Trophoblast cell (in vitro differentiated cells and primary cell): Measurements from ENCODE around the gene MED13L.

Source experiments
- DNase-seq, 2 donors: peaks; one replicate each; pipeline ENCODE4 v3.0.0-alpha.2; 2016
- H2AFZ ChIP-seq: 2 replicates; pipeline ENCODE4 v1.6.1; 2013; ENCODE audit warnings: low read length, moderate library complexity, mild to moderate bottlenecking; ENCODE audit not compliant: insufficient read depth, poor library complexity
- H2AK5ac ChIP-seq: 2 replicates; pipeline ENCODE4 v1.6.1; 2013; ENCODE audit warnings: mild to moderate bottlenecking, low read length
- H2BK120ac ChIP-seq: 2 replicates; pipeline ENCODE4 v1.6.1; 2013; ENCODE audit warnings: low read length, mild to moderate bottlenecking, moderate library complexity; ENCODE audit not compliant: insufficient read depth, poor library complexity
- H2BK12ac ChIP-seq: 2 replicates; pipeline ENCODE4 v1.6.1; 2013; ENCODE audit warnings: mild to moderate bottlenecking, low read length, moderate library complexity
- H2BK5ac ChIP-seq: 2 replicates; pipeline ENCODE4 v1.6.1; 2013; ENCODE audit warnings: low read length, low read depth, moderate library complexity, mild to moderate bottlenecking; ENCODE audit not compliant: poor library complexity
- H3K14ac ChIP-seq: 2 replicates; pipeline ENCODE4 v1.6.1; 2013; ENCODE audit warnings: mild to moderate bottlenecking, low read length
- H3K18ac ChIP-seq: 2 replicates; pipeline ENCODE4 v1.6.1; 2013; ENCODE audit warnings: mild to moderate bottlenecking, low read length
- H3K23ac ChIP-seq: 2 replicates; pipeline ENCODE4 v1.6.1; 2013; ENCODE audit warnings: low read length
- H3K27ac ChIP-seq: 2 replicates; pipeline ENCODE4 v1.5.1; 2013; ENCODE audit warnings: low read depth, mild to moderate bottlenecking, inconsistent platforms, low read length, moderate library complexity
- H3K27me3 ChIP-seq: 2 replicates; pipeline ENCODE4 v1.6.1; 2013; ENCODE audit warnings: inconsistent platforms, mild to moderate bottlenecking, low read length, moderate library complexity; ENCODE audit not compliant: insufficient read depth
- H3K36me3 ChIP-seq, 2 experiments: 1 replicate in 1 of 2; 2 replicates in 1 of 2; pipeline ENCODE4 v1.6.1; 2013; ENCODE audit warnings: low read length in 2 of 2, mild to moderate bottlenecking in 2 of 2, moderate library complexity in 1 of 2; ENCODE audit not compliant: insufficient read depth in 2 of 2, control insufficient read depth in 1 of 2
- H3K4ac ChIP-seq: 2 replicates; pipeline ENCODE4 v1.6.1; 2013; ENCODE audit warnings: low read depth, mild to moderate bottlenecking, low read length, moderate library complexity
- H3K4me1 ChIP-seq, 2 experiments: 1 replicate in 1 of 2; 2 replicates in 1 of 2; pipeline ENCODE4 v1.6.1; 2013; ENCODE audit warnings: low read length in 2 of 2, mild to moderate bottlenecking in 2 of 2, moderate library complexity in 1 of 2; ENCODE audit not compliant: insufficient read depth in 2 of 2, control insufficient read depth in 1 of 2
- H3K4me2 ChIP-seq: 2 replicates; pipeline ENCODE4 v1.6.1; 2013; ENCODE audit warnings: inconsistent platforms, mild to moderate bottlenecking, low read length, moderate library complexity
- H3K4me3 ChIP-seq: 2 replicates; pipeline ENCODE4 v1.5.1; 2013; ENCODE audit warnings: mild to moderate bottlenecking, low read depth, low read length, inconsistent platforms
- H3K79me1 ChIP-seq: one replicate; pipeline ENCODE4 v1.6.1; 2013; ENCODE audit warnings: low read length
- H3K79me2 ChIP-seq: 2 replicates; pipeline ENCODE4 v1.6.1; 2013; ENCODE audit warnings: low read length, mild to moderate bottlenecking; ENCODE audit not compliant: control insufficient read depth, insufficient read depth, poor library complexity
- H3K9ac ChIP-seq: 2 replicates; pipeline ENCODE4 v1.6.1; 2013; ENCODE audit warnings: mild to moderate bottlenecking, low read length
- H3K9me3 ChIP-seq: 2 replicates; pipeline ENCODE4 v1.6.1; 2013; ENCODE audit warnings: low read depth, mild to moderate bottlenecking, control low read depth, inconsistent platforms, low read length; ENCODE audit not compliant: insufficient read depth
- H4K12ac ChIP-seq: 2 replicates; pipeline ENCODE4 v1.6.1; 2013; ENCODE audit warnings: low read depth, mild to moderate bottlenecking, low read length, moderate library complexity
- H4K8ac ChIP-seq: 2 replicates; pipeline ENCODE4 v1.6.1; 2013; ENCODE audit warnings: low read depth, mild to moderate bottlenecking, low read length, moderate library complexity
- H4K91ac ChIP-seq: one replicate; pipeline ENCODE4 v1.6.1; 2013; ENCODE audit warnings: low read depth, mild to moderate bottlenecking, low read length, moderate library complexity
- WGBS: extraction: QIAGEN DNeasy Blood & Tissue Kit; methylation state at CpG from one replicate; pipeline ENCODE4 v1.1.7; 2013; ENCODE audit warnings: missing lambda C conversion rate; ENCODE audit not compliant: insufficient read length, insufficient coverage; ENCODE audit errors: extremely low coverage; 5-methylcytosine and 5-hydroxymethylcytosine counted together

MED13L gene

GRCh38 chr12:115957686-115958290, 319.7 kb downstream of the MED13L start:
- Histone ChIP-seq H3K27ac (no peak overlapping the region), H3K4me3 (no peak overlapping the region), H2AK5ac (no peak overlapping the region), H3K9ac (no peak overlapping the region), H2BK12ac (no peak overlapping the region), H2BK120ac (no peak overlapping the region), H3K4ac (no peak overlapping the region), H3K18ac (no peak overlapping the region), H3K79me2 (no peaks in the 10 kb centered on the region), H4K91ac (no peak overlapping the region), H3K27me3 (no peaks in the 10 kb centered on the region), H3K4me2 (no peak overlapping the region), H3K23ac (no peak overlapping the region), H3K9me3 (no peaks in the 10 kb centered on the region), H3K36me3 (peaks cover 10 to 25% of the 10 kb centered on the region in 2 experiments), H3K4me1 (peaks cover 5 to 9% of the 10 kb centered on the region in 2 experiments), H2AFZ (no peak overlapping the region), H3K14ac (no peak overlapping the region), H2BK5ac (no peak overlapping the region), H4K8ac (no peak overlapping the region), H4K12ac (no peak overlapping the region), H3K79me1 (no peaks in the 10 kb centered on the region)
- no peak for DNase-seq
- WGBS = no CpG with 5 or more reads among the region's 6 CpGs

GRCh38 chr12:115956659-115957058, 320.8 kb downstream of the MED13L start:
- Histone ChIP-seq H3K4me1 (peaks cover 5 to 9% of the 10 kb centered on the region in 2 experiments), H3K23ac (no peak overlapping the region), H3K36me3 (peaks cover 8 to 20% of the 10 kb centered on the region in 2 experiments), H3K4me3 (no peak overlapping the region), H3K14ac (no peak overlapping the region), H2BK120ac (no peak overlapping the region), H4K8ac (no peak overlapping the region), H3K4me2 (no peak overlapping the region), H4K12ac (no peak overlapping the region), H3K4ac (no peak overlapping the region), H3K79me1 (no peaks in the 10 kb centered on the region), H2AK5ac (no peak overlapping the region), H3K79me2 (no peaks in the 10 kb centered on the region), H3K9me3 (no peaks in the 10 kb centered on the region), H3K18ac (no peak overlapping the region), H2BK12ac (no peak overlapping the region), H4K91ac (no peak overlapping the region), H3K27me3 (no peaks in the 10 kb centered on the region), H2AFZ (no peak overlapping the region), H2BK5ac (no peak overlapping the region), H3K9ac (no peak overlapping the region), H3K27ac (no peak overlapping the region)
- peak; percentile 46 to 66 for DNase-seq
- no CpG with 5 or more reads among the region's 4 CpGs for WGBS

GRCh38 chr12:115956236-115956635, 321.3 kb downstream of the MED13L start:
- H3K4me3 ChIP-seq = no peak overlapping the region
- H3K4me1 ChIP-seq = peaks cover 3 to 6% of the 10 kb centered on the region in 2 experiments
- H4K8ac ChIP-seq = no peak overlapping the region
- no peaks in the 10 kb centered on the region for H3K9me3 ChIP-seq
- H3K4me2 ChIP-seq = no peak overlapping the region
- no CpG with 5 or more reads among the region's 3 CpGs for WGBS
- H4K12ac ChIP-seq = no peak overlapping the region
- peaks cover 6 to 16% of the 10 kb centered on the region in 2 experiments for H3K36me3 ChIP-seq
- H3K14ac ChIP-seq = no peak overlapping the region
- H3K79me2 ChIP-seq = no peaks in the 10 kb centered on the region
- H3K27me3 ChIP-seq = no peaks in the 10 kb centered on the region
- no peak overlapping the region for H3K18ac ChIP-seq
- no peak overlapping the region for H3K9ac ChIP-seq
- no peak overlapping the region for H2BK12ac ChIP-seq
- H2BK120ac ChIP-seq = no peak overlapping the region
- no peak overlapping the region for H3K27ac ChIP-seq
- no peak overlapping the region for H2AK5ac ChIP-seq
- no peak overlapping the region for H2AFZ ChIP-seq
- no peak overlapping the region for H2BK5ac ChIP-seq
- no peak overlapping the region for H3K4ac ChIP-seq
- no peaks in the 10 kb centered on the region for H3K79me1 ChIP-seq
- H4K91ac ChIP-seq = no peak overlapping the region
- H3K23ac ChIP-seq = no peak overlapping the region
- no peak for DNase-seq

GRCh38 chr12:115953450-115953849, 324.0 kb downstream of the MED13L start:
- H3K14ac ChIP-seq = no peak overlapping the region
- no peak overlapping the region for H3K4me2 ChIP-seq
- H4K12ac ChIP-seq = no peak overlapping the region
- H3K27me3 ChIP-seq = no peaks in the 10 kb centered on the region
- peaks cover 2 to 12% of the 10 kb centered on the region in 2 experiments for H3K36me3 ChIP-seq
- no peak overlapping the region for H4K91ac ChIP-seq
- no peak overlapping the region for H3K27ac ChIP-seq
- H2AK5ac ChIP-seq = no peak overlapping the region
- no peaks in the 10 kb centered on the region for H3K79me1 ChIP-seq
- H2BK12ac ChIP-seq = no peak overlapping the region
- no peak overlapping the region for H3K18ac ChIP-seq
- no peak overlapping the region for H2BK120ac ChIP-seq
- H3K79me2 ChIP-seq = no peaks in the 10 kb centered on the region
- H3K9ac ChIP-seq = no peak overlapping the region
- H2AFZ ChIP-seq = no peak overlapping the region
- peak in 1 of 2 donors; percentile 53 for DNase-seq
- no CpG with 5 or more reads among the region's 6 CpGs for WGBS
- peaks cover 3 to 4% of the 10 kb centered on the region in 2 experiments for H3K4me1 ChIP-seq
- no peak overlapping the region for H3K4ac ChIP-seq
- no peak overlapping the region for H2BK5ac ChIP-seq
- no peak overlapping the region for H3K4me3 ChIP-seq
- no peaks in the 10 kb centered on the region for H3K9me3 ChIP-seq
- H3K23ac ChIP-seq = no peak overlapping the region
- H4K8ac ChIP-seq = no peak overlapping the region
